Measurements from ENCODE around the gene FBXL16. TPM values are rescaled to one million over a fixed set of nuclear protein-coding genes. Genes with fewer than 3 reads are reported as not detected.
A peak's percentile ranks its signal among the peaks of the same experiment; 100 is the strongest.

The FBXL16 gene
- total RNA-seq, 4 donors from 2014 or later = 2.2 to 8.4 (median 3.7) TPM

DNA sequence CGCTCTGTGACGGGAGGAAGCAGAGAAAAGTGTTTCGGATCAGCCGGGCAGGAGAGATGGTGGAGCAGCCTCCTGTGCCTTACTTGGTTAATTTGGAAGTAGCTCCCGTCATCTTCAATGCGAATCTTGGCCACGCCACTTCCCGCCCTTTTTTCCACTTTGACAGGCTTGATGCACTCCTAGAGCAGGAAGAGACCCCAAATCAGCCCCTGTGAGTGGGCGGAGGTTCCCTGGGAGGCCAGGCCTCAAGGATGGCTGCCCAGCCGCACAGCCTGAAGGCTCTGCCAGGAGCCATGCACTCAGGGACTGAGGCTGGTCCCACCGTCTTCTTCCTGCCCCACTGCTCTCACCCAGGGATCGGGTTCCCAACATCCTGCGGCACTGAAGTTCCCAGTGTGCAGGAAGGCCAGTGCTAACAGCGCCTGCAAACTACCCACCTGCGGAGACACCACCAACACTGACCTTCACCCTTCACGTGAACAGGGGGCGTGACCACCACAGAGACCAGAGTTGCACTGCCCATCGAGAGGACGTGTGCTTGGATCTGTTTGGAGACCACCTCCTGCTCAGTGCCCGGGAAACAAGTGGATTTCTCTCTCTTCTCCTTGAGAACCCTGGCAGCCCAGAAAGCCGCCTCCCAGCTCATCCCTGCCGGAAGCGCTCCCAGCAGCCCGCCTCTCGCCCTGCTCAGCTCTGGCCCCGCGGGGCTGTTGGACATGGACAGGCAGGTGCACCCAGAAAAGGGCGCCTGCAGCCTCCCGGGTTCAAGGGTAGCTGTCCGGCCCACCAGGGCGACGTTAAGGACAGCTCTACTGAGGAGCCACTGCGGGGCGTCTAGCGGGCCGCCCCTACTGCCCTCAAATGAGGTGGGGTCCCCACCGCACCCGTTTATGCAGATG, 34.2 kb upstream of the FBXL16 start:
- Histone ChIP-seq H3K4me1 (peaks cover 11 to 33% (median 15%) of the 10 kb centered on the region in 3 donors), H3K36me3 (peaks cover 18 to 46% (median 19%) of the 10 kb centered on the region in 3 donors), H3K9me3 (no peaks in the 10 kb centered on the region), H3K4me3 (peak overlapping the region; percentile 72 to 99 (median 95)), H3K27ac (peak overlapping the region in 3 of 4 donors; percentile 89 to 91 (median 91)), H3K27me3 (peaks cover 0 to 8% (median 0%) of the 10 kb centered on the region in 4 donors)
- WGBS, 2 donors = 93% methylated on average over 4 to 8 of the region's 38 CpGs
- intact Hi-C loops (cut with DNase I) = no loop called here
- TF ChIP-seq POLR2A (IDR thresholded peaks at IDR 0.05) = no peak
- TF ChIP-seq, protein P1, sequence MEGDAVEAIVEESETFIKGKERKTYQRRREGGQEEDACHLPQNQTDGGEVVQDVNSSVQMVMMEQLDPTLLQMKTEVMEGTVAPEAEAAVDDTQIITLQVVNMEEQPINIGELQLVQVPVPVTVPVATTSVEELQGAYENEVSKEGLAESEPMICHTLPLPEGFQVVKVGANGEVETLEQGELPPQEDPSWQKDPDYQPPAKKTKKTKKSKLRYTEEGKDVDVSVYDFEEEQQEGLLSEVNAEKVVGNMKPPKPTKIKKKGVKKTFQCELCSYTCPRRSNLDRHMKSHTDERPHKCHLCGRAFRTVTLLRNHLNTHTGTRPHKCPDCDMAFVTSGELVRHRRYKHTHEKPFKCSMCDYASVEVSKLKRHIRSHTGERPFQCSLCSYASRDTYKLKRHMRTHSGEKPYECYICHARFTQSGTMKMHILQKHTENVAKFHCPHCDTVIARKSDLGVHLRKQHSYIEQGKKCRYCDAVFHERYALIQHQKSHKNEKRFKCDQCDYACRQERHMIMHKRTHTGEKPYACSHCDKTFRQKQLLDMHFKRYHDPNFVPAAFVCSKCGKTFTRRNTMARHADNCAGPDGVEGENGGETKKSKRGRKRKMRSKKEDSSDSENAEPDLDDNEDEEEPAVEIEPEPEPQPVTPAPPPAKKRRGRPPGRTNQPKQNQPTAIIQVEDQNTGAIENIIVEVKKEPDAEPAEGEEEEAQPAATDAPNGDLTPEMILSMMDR (IDR thresholded peaks at IDR 0.05) = no peak
- no peak for DNase-seq

DNA sequence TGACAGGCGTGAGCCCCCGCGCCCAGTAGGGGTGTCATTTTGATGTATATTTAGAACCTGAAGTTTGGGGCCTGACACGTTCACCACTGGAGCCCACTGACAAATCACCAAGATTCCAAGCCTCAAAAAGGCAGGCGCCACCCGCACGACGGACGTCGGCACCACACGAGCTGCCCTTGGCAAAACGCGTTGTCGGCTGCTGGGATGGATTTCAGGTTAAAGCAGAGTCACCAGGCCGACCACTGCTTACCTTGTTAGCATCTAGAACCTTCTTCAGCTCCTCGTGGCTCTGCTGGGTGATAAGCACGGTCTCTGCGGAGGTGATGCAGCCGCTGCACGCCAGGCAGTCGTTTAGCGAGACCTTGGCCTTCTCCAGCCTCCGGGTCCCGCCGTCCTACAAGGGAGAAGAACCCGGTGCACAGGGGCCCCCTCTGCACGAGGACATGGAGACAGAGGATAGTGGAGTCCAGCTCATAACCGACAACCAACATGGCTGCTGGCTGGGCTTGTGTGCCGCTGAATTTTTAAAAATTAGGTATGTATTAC, 31.4 kb upstream of the FBXL16 start:
- Histone ChIP-seq H3K27ac (no peak overlapping the region), H3K9me3 (no peaks in the 10 kb centered on the region), H3K27me3 (no peaks in the 10 kb centered on the region), H3K4me3 (no peak overlapping the region), H3K36me3 (peaks cover 35 to 74% (median 35%) of the 10 kb centered on the region in 3 donors), H3K4me1 (peaks cover 11 to 33% (median 15%) of the 10 kb centered on the region in 3 donors)
- TF ChIP-seq POLR2A (IDR thresholded peaks at IDR 0.05) = no peak
- TF ChIP-seq, protein P1 (IDR thresholded peaks at IDR 0.05) = no peak
- WGBS, 2 donors = 94% methylated on average over 14 to 22 of the region's 29 CpGs
- intact Hi-C loops (cut with DNase I) = no loop called here
- DNase-seq = no peak

DNA sequence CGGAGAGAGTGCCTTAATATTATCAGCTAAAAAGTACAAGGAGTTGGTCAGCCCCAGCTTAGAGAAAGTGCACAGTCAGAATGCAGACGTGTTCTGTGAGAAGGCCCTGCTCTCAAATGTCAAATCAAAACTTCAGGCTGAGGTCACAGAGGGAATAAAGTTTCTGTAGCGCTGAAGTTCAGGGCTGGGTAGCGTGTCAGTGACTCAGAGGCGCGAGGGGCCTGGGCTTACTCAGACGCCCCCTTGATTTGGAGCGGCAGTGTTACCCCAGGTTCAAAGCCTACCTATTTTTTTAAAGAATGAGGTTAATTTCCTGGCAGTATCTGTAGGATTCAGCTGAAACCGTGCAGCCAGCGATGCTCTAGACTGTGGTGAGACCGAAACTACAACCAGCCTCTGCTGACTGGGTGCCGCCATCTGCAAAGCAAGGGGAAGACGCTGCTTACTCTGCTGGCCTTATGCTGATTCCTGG, 30.4 kb upstream of the FBXL16 start:
- no peaks in the 10 kb centered on the region for H3K27me3 ChIP-seq
- DNase-seq = no peak
- TF ChIP-seq POLR2A (IDR thresholded peaks at IDR 0.05) = no peak
- TF ChIP-seq, protein P1 (IDR thresholded peaks at IDR 0.05) = no peak
- H3K4me1 ChIP-seq = peaks cover 11 to 25% (median 11%) of the 10 kb centered on the region in 3 donors
- peaks cover 35 to 84% (median 35%) of the 10 kb centered on the region in 3 donors for H3K36me3 ChIP-seq
- intact Hi-C loops (cut with DNase I) = no loop called here
- no peak overlapping the region for H3K4me3 ChIP-seq
- H3K27ac ChIP-seq = no peak overlapping the region
- no peaks in the 10 kb centered on the region for H3K9me3 ChIP-seq
- 89 to 90% methylated on average over 10 to 13 of the region's 13 CpGs for WGBS, 2 donors

DNA sequence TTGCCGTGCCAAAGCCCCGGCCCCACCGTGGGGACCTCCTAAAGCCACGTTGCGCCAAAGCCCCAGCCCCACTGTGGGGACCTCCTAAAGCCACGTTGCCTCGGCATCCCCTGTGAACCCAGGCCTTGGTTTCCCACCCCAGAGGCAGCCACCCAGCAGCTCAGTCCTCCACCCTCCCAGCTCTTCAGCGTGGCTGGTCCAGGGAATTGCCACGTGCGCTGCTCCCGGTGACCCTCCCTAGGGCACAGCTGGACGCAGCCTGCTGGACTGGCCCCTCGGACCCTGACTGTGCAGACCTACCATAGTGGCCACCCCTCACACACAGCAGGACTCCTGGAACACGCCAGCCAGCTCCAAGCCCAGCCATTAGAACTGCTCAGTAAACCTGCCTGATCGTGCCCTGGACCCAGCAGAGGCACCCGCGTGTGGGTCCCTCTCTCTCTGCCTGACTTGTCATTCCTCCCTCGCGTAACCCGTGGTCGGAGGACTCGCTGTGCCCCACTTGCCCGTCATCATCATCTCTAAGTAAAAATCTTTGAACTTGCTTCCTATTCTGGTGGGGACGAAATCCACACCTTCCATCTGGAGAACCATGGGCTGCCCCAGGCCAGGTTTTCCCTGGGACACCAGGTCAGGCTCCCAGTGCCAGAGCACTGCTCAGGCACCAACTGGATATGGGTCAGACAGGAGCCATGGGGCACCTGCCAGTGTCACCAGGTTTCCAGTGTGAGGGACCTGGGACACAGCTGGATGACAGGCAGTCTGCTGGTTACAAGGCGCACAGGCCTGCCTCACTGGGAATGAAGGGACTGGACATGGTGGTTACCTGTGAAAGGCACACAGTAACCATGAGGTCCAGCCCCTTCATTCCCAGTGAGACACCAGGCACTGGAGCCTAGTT, 29.6 kb upstream of the FBXL16 start:
- Histone ChIP-seq H3K4me1 (peaks cover 8 to 20% (median 10%) of the 10 kb centered on the region in 3 donors), H3K27ac (no peak overlapping the region), H3K27me3 (no peaks in the 10 kb centered on the region), H3K4me3 (no peak overlapping the region), H3K36me3 (peaks cover 35 to 92% (median 42%) of the 10 kb centered on the region in 3 donors), H3K9me3 (no peaks in the 10 kb centered on the region)
- no peak for DNase-seq
- intact Hi-C loops (cut with DNase I) = no loop called here
- 89 to 93% methylated on average over 11 to 13 of the region's 25 CpGs for WGBS, 2 donors
- no peak for TF ChIP-seq POLR2A (IDR thresholded peaks at IDR 0.05)
- TF ChIP-seq, protein P1 (IDR thresholded peaks at IDR 0.05) = no peak

Data from esophagus squamous epithelium (tissue), 5 donors.